Brain microvascular endothelial cell (primary cell): Measurements from ENCODE around the gene BDNF.

Experiments used
- DNase-seq: peaks from one replicate; pipeline ENCODE4 v3.0.0-alpha.2; 2020
- H3K27ac ChIP-seq: fragments of 250-450 bp; sonication (Bioruptor Pico); 2 replicates; pipeline ENCODE4 v1.5.1; 2020; ENCODE audit warnings: mild to moderate bottlenecking, moderate library complexity
- H3K27me3 ChIP-seq: fragments of 250-450 bp; sonication (Bioruptor Pico); replicated peaks from 2 replicates; pipeline ENCODE4 v1.5.1; 2020; ENCODE audit warnings: mild to moderate bottlenecking
- H3K36me3 ChIP-seq: fragments of 250-450 bp; sonication (Bioruptor Pico); replicated peaks from 2 replicates; pipeline ENCODE4 v1.5.1; 2020; ENCODE audit warnings: mild to moderate bottlenecking
- H3K4me3 ChIP-seq: 2 replicates; pipeline ENCODE4 v1.5.1; 2011; ENCODE audit warnings: low read depth, mild to moderate bottlenecking, control low read depth, low read length, moderate library complexity
- in situ Hi-C: cut with HindIII; loops from 2 replicates; pipeline ENCODE4 v1.10.0; 2017; ENCODE audit warnings: low sequenced_read_pairs, low pct_ligation_motif_present
- TF ChIP-seq, protein P1 (sequence below): IDR thresholded peaks from 2 replicates; pipeline ENCODE4 v1.5.1; 2011; ENCODE audit warnings: low read depth, mild to moderate bottlenecking, moderate library complexity, low read length, control low read depth, inconsistent platforms; ENCODE audit errors: missing control alignments

Gene BDNF

DNA sequence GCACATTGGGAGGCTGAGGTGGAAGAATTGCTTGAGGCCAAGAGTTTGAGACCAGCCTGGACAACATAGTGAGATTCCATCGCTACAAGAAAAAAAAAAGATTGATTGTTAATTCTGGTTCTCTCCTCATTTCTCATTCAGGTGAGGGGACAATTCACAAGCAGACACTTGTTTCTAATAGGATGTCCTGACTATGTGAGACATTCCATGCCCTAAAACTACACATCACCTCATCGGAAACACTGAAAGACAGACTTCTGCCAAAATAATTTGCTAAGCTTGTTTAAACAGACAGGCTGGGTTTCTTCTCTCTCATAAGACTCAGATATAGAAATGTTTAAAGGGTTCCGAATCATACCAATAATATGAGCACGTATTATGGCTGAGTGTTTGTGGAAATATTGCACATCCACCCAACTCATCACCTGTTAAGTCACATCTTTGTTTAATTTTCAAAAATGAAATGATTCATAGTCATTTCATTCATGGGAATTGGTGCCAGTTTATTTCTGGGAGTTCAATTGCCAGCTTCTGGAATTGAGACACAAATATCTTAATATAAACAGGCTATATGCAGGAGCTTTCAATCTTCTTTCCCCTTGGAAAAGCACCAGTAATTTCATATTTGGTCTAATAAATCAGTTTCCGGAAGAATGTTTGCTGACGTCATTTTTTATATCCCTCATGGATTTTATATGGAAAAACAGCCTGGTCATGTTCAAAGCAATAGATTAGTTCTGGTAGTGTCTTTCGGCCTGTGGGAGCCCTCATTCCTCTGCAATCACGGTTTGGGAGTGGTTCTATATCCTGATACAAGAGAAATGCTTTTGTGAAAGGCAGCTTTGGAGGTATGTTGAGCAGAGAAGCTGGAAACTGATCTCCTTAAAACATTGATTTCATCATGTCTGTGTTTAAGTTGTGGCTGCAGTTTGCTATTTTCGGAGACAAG lies 87.0 kb downstream of the BDNF start:
- H3K27me3 ChIP-seq: no peaks in the 10 kb centered on the region
- H3K4me3 ChIP-seq: no peak overlapping the region
- TF ChIP-seq, protein P1, sequence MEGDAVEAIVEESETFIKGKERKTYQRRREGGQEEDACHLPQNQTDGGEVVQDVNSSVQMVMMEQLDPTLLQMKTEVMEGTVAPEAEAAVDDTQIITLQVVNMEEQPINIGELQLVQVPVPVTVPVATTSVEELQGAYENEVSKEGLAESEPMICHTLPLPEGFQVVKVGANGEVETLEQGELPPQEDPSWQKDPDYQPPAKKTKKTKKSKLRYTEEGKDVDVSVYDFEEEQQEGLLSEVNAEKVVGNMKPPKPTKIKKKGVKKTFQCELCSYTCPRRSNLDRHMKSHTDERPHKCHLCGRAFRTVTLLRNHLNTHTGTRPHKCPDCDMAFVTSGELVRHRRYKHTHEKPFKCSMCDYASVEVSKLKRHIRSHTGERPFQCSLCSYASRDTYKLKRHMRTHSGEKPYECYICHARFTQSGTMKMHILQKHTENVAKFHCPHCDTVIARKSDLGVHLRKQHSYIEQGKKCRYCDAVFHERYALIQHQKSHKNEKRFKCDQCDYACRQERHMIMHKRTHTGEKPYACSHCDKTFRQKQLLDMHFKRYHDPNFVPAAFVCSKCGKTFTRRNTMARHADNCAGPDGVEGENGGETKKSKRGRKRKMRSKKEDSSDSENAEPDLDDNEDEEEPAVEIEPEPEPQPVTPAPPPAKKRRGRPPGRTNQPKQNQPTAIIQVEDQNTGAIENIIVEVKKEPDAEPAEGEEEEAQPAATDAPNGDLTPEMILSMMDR: no peak
- in situ Hi-C loops: no loop called here
- no peaks in the 10 kb centered on the region for H3K36me3 ChIP-seq
- no peak for DNase-seq
- H3K27ac ChIP-seq: no peak overlapping the region

DNA sequence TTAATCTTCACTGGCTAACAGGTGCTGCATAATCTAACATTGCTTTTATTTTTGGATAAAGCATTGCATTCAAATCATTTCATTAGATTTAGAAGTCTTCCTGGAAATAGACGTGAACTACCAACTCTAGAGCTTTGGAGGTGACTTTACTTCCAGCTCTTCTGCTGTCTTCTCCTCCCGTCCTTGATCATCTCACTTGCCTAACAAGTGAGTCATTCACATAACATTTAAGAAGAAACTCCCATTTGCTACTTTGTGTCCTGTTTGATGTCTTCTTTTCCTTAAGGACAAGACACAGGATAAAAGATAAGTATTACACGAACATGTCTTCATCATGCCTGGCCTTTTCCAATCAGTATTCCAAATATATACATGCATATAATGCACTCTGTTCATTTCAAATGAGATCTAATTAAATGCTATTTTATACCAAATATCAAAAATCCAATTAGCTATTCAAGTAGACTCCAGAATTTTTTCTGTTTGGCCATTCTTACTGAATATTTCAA lies 88.3 kb downstream of the BDNF start:
- Histone ChIP-seq H3K36me3 (no peaks in the 10 kb centered on the region), H3K27me3 (no peaks in the 10 kb centered on the region), H3K4me3 (no peak overlapping the region), H3K27ac (no peak overlapping the region)
- DNase-seq: no peak
- TF ChIP-seq, protein P1: no peak
- in situ Hi-C loops: no loop called here

DNA sequence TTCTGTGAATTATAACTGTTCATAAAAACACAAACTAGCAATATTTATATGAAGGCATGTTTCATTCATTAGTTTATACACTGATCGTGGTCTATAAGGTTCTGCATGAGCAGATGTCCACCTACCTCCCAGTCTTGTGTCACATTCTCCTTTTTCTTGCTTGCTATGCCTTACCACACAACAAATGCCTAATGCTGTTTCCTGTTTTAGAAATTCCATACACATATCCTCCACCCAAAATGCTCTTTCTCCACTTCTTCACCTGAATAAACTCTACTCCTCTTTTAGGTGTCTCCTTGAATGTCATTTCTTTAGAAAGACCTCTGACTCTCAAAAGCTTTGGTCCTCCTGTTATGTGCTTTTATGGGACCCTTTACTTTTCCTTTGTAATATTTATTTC lies 88.9 kb downstream of the BDNF start:
- in situ Hi-C loops: no loop called here
- Histone ChIP-seq H3K36me3 (no peaks in the 10 kb centered on the region), H3K27me3 (no peaks in the 10 kb centered on the region), H3K4me3 (no peak overlapping the region), H3K27ac (no peak overlapping the region)
- TF ChIP-seq, protein P1: no peak
- DNase-seq: no peak

DNA sequence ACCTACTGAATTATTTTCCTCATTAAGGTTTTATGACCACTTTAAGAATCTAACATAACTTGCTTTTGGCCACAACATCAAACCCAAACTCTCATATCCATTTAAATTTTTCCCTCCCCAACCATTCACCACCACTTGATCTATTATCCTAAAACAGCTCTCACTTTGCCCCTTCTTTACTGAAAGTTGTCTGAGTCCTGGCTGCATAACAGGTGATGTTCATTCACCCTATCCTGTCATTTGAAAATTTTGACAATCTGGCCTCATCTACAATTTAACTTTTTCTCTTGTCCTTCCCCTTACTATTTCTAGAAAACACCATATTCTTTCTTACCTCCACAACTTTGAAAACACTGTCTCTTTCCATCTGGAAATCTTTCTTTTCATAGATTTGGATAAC lies 89.3 kb downstream of the BDNF start:
- no peaks in the 10 kb centered on the region for H3K36me3 ChIP-seq
- in situ Hi-C loops: no loop called here
- H3K27ac ChIP-seq: no peak overlapping the region
- no peaks in the 10 kb centered on the region for H3K27me3 ChIP-seq
- no peak overlapping the region for H3K4me3 ChIP-seq
- TF ChIP-seq, protein P1: no peak
- no peak for DNase-seq

DNA sequence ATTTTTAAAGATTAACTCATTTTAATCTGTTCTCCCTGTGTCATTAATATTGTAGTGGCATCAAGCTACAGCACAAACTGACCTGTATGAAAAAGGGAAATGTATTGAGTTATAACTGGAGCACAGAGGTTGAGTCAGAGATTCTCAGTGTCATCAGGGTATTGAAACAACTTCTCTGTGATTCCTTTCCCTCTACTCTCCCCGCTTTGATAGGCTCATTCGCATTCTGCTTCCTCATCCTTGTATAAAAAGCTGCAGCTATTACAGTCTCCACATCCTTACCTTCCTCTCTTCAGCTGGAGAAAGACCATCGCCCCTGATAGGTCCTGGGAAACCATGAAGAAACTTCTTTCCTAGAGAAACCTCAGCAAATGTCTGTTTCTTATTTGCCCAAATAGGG lies 90.0 kb downstream of the BDNF start:
- in situ Hi-C loops: no loop called here
- no peaks in the 10 kb centered on the region for H3K27me3 ChIP-seq
- TF ChIP-seq, protein P1: no peak
- no peaks in the 10 kb centered on the region for H3K36me3 ChIP-seq
- DNase-seq: no peak
- H3K27ac ChIP-seq: no peak overlapping the region
- H3K4me3 ChIP-seq: no peak overlapping the region
